Measurements from ENCODE around the gene SYMPK.

SYMPK gene

GRCh38 chr19:45784096-45784495 lies 78.9 kb downstream of the SYMPK start:
- no peak for TF ChIP-seq REST (IDR thresholded peaks at IDR 0.05; ENCODE audit: insufficient replicate concordance, low read depth)
- no peak for TF ChIP-seq CTCF (IDR thresholded peaks at IDR 0.05; ENCODE audit: insufficient read depth, low read length)
- TF ChIP-seq POLR2AphosphoS5 (IDR thresholded peaks at IDR 0.05; ENCODE audit: low read depth): no peak
- TF ChIP-seq SPI1 (IDR thresholded peaks at IDR 0.05; ENCODE audit: borderline replicate concordance, low read depth): no peak
- TF ChIP-seq GABPA (IDR thresholded peaks at IDR 0.05; ENCODE audit: low read depth): no peak
- DNase-seq (ENCODE audit: low read depth in 1 of 2, low spot score in 1 of 2): no peak
- Histone ChIP-seq H3K27me3 (ENCODE audit: insufficient read depth, poor library complexity, severe bottlenecking) (peaks cover 83% of the 10 kb centered on the region), H3K27ac (replicated peaks) (no peak overlapping the region), H3K4me3 (replicated peaks; ENCODE audit: insufficient read depth, low read length) (no peak overlapping the region)

GRCh38 chr19:45782820-45783785 lies 79.8 kb downstream of the SYMPK start:
- TF ChIP-seq CTCF (IDR thresholded peaks at IDR 0.05; ENCODE audit: insufficient read depth, low read length) (no peak), POLR2AphosphoS5 (IDR thresholded peaks at IDR 0.05; ENCODE audit: low read depth) (no peak), REST (IDR thresholded peaks at IDR 0.05; ENCODE audit: insufficient replicate concordance, low read depth) (no peak), GABPA (IDR thresholded peaks at IDR 0.05; ENCODE audit: low read depth) (no peak), SPI1 (IDR thresholded peaks at IDR 0.05; ENCODE audit: borderline replicate concordance, low read depth) (no peak)
- no peak for DNase-seq (ENCODE audit: low read depth in 1 of 2, low spot score in 1 of 2)
- H3K27me3 ChIP-seq (ENCODE audit: insufficient read depth, poor library complexity, severe bottlenecking): peaks cover 78% of the 10 kb centered on the region
- no peak overlapping the region for H3K4me3 ChIP-seq (replicated peaks; ENCODE audit: insufficient read depth, low read length)
- H3K27ac ChIP-seq (replicated peaks): no peak overlapping the region

- TF ChIP-seq CTCF (IDR thresholded peaks at IDR 0.05; ENCODE audit: insufficient read depth, low read length): no peak
- no peak for TF ChIP-seq POLR2AphosphoS5 (IDR thresholded peaks at IDR 0.05; ENCODE audit: low read depth)
- TF ChIP-seq SPI1 (IDR thresholded peaks at IDR 0.05; ENCODE audit: borderline replicate concordance, low read depth): no peak
- TF ChIP-seq REST (IDR thresholded peaks at IDR 0.05; ENCODE audit: insufficient replicate concordance, low read depth): no peak
- no peak for TF ChIP-seq GABPA (IDR thresholded peaks at IDR 0.05; ENCODE audit: low read depth)
- no peak for DNase-seq (ENCODE audit: low read depth in 1 of 2, low spot score in 1 of 2)
- Histone ChIP-seq H3K27me3 (ENCODE audit: insufficient read depth, poor library complexity, severe bottlenecking) (peaks cover 74% of the 10 kb centered on the region), H3K4me3 (replicated peaks; ENCODE audit: insufficient read depth, low read length) (no peak within 1 kb of the TSS), H3K27ac (replicated peaks) (no peak within 1 kb of the TSS)
These were observed 80.7 kb downstream of the SYMPK start, which contains the start of gene DMPK for GRCh38 chr19:45782162-45782691. Gene DMPK (minus strand): TSS chr19:45782490. CDS start chr19:45782352, 138 bp downstream.

Measured in HL-60 (cell line).